Islet of Langerhans (tissue), 1 donor: ENCODE results near the gene MAP4K3.
"Not testable (repeated sequence)": the region's sequence is repeated elsewhere in the genome, so short reads cannot be mapped to it uniquely, and the experiment has no call there.

Experiments used
- FAIRE-seq: peaks from one replicate; lab custom pipeline; 2011; peaks lifted over from hg19 to GRCh38; lab: Jason Lieb, UNC

Gene MAP4K3

DNA sequence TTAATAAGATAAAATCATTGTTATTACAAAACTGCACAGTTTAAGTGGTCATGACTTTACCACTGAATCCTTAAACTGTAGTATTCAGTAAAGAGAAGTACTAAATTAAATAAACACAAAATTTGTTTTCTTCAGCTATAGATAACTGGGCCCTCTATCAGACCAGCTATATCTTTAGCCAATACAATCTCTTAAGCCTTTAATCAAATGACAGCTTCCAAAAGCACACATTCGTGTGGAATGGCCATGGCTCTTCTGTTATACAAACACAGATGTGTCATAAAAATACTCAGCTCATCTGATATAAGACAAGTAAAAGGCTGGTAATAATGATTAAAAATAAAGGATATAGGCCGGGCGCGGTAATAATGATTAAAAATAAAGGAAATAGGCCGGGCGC lies 135.7 kb downstream of the MAP4K3 start:
- FAIRE-seq, result no peak

DNA sequence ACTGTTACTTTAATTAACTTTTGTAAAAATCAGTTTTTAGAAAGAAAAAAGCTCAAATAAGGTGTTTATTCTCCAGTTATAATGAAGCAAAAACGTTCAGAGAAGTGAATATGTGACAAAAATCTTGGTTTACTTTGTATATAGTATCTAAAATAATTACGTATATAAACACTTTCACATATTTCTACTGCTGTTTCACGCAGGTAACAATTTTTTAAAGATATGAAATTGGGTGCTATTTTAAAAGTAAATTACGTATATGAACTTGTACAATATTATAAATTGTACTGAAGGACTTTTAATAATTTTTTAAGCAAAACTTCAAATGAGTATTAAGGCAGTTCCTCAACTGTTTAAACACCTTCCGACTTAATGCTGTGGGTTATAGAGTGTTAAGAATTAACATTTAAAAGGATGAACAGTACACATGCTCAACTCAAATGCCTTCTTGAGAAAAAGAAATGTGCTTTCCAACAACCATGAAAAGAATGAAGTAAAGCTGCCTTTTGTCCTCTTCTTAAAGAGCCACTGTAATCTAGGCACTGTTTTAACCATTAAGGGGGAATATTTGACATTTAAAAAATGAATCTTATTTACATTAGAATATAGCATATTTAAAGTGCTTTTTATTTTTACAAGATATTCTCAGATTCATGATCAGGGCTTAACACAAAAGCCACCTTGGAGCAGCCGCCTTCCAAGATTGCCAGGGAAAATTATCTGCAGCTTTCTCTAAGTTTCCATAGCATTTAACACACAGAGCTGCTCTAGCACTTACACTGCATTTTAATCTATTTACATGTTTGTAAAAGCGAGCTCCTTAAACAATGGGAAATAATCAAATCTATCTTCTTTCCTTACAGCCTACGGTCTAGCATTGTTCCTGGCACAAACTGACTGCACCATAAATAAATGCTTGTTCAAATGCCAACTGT lies 136.8 kb downstream of the MAP4K3 start:
- FAIRE-seq, result peak; percentile 86

- FAIRE-seq, result no peak
Observed at GRCh38 chr2:39290433-39290832, 146.7 kb downstream of the MAP4K3 start.

GRCh38 chr2:39289609-39290008 lies 147.5 kb downstream of the MAP4K3 start:
- FAIRE-seq, result no peak

GRCh38 chr2:39283561-39283960 lies 153.5 kb downstream of the MAP4K3 start:
- peak; percentile 74 for FAIRE-seq

DNA sequence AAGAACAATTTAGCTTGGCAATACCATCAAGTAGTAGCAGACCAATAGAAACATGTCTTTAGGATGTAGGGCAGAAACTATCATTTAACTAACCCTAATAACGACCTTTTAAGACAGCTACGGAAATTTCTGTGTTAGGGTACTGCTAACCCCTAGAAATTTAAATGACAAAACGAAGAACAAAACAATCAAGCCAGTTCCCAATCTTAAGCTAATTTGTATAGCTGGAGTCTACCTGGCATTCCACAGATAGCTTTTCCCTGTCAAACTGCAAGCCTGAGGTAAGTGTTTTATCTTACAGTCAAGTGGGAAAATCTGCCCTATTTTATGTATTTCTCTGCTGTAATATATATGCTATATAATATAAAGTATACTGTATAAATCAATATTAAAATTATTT lies 155.7 kb downstream of the MAP4K3 start:
- no peak for FAIRE-seq

GRCh38 chr2:39275016-39275415 lies 162.1 kb downstream of the MAP4K3 start:
- FAIRE-seq, result no peak

- no peak for FAIRE-seq
Observed at GRCh38 chr2:39269941-39270340, 167.1 kb downstream of the MAP4K3 start.

DNA sequence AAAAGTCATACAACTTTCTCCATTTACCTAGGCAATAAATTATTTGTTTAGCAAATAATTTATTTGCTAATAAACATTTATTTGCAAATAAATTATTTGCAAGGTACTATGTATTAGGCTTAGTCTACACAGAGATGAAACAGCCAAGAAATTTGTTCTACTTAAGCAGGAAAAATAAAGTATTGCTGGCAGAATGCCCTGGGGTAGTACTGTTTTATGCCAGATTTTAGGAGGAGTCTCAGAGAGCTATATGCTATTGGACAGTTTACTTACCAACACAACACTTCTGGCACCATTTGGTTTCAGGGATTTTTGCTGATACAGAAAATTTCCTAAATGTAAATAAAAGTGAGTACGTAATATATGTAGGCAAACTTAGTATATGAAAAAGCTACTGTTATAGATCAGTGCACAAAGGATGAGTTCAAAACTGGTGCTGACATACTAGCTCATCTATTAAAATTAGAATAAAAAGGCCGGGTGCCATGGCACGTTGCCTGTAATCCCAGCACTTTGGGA lies 170.1 kb downstream of the MAP4K3 start:
- no peak for FAIRE-seq

- FAIRE-seq, result no peak
Observed at GRCh38 chr2:39266139-39266805, 170.8 kb downstream of the MAP4K3 start.

DNA sequence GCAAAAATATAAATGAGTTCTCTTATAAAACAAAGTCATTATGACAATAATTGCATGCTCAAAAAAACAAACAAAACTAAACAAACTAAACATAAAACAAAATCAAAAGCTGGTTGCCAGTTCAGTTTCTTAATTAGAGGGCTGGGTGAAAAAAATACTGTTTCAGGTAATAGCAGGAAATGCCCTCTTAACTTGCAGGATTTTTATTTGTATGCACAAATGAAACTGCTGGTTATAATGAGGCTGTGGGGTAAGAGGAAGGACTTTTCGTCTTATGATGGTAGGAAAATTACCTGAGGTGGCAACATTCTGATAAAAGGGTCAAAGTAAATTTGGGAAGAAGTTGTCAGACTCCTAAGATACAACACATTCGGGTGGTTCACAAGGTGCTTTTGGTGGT lies 171.8 kb downstream of the MAP4K3 start:
- peak; percentile 36 for FAIRE-seq

DNA sequence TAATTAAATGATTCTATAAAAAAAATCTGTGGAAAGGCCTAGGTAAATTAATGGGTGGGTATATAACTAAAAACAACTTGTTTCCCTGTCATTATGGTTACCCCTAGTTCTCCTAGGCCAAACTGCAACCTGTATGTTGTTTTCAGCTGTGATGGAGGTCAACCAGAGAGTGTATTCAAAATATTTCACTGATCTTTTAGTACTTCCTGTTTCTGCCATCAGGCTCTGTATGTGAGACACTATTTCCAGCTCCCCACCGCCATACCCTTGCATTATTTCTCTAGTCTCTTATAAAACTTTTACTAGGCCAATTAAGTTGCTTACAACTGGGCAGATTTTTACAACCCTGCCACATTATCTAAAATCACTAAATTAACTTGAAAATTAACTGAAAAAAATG lies 172.4 kb downstream of the MAP4K3 start:
- FAIRE-seq, result no peak

- no peak for FAIRE-seq
Observed at GRCh38 chr2:39260087-39260486, 177.0 kb downstream of the MAP4K3 start.

DNA sequence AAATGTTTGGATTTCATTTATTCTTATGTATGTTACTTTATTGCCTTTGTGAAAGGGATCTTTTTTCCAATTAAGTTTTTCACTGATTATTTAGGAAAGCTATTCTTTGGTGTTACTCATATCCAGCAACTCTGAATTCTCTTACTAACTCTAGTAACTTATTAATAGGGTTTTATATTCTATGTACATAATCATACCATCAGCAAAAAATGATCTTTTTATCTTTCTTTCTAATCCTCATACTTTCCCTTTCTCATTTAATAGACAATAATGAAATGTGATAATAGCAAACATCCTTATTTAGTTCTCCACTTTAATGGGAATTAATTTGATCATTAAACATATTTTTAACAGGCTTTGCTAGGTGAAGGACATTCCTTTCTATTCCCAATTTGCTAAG lies 181.0 kb downstream of the MAP4K3 start:
- no peak for FAIRE-seq

GRCh38 chr2:39252888-39253518 lies 184.1 kb downstream of the MAP4K3 start:
- FAIRE-seq, result no peak

DNA sequence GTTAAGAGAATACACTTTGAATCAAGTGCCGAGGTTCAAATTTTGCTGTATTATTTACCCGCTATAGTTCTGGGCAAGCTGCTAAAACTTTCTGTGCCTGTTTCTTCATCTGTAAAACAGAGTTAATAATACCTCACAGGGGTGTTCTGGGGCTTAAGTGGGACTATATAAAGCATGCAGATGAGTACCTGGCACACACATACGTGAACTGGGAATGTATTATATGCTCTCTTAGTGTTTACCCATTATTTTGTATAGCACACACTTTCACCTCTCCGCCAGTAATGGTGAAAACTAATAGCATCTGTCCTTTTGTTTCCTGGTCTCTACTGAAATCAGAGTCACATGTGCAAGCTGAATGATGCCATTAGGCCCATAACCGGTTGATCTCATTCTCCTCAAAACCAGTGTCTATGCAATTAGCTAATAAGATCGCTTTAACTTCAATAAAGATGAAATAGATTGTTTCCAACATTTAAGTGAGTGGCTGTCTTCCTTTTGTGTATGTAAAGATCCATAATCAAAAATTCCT lies 189.5 kb downstream of the MAP4K3 start:
- FAIRE-seq, result no peak

GRCh38 chr2:39246382-39246980 lies 190.6 kb downstream of the MAP4K3 start:
- no peak for FAIRE-seq

DNA sequence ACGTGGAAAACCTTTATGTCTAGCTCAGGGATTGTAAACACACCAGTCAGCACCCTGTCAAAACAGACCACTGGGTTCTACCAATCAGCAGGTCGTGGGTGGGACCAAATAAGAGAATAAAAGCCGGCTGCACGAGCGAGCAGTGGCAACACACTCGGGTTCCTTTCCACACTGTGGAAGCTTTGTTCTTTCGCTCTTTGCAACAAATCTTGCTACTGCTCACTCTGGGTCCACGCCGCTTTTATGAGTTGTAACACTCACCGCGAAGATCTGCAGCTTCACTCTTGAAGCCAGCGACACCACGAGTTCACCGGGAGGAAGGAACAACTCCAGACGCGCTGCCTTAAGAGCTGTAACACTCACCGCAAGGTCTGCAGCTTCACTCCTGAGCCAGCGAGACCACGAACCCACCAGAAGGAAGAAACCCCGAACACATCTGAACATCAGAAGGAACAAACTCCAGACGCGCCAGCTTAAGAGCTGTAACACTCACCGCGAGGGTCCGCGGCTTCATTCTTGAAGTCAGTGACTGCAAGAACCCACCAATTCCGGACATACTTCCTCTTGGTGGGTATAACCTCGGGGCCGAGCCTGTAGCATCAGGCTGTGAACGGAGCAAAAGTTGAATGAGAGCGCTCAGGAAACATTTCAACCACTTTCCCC lies 192.0 kb downstream of the MAP4K3 start:
- not testable (repeated sequence) for FAIRE-seq

- not testable (repeated sequence) for FAIRE-seq
Observed at GRCh38 chr2:39244241-39244862, 192.7 kb downstream of the MAP4K3 start.

DNA sequence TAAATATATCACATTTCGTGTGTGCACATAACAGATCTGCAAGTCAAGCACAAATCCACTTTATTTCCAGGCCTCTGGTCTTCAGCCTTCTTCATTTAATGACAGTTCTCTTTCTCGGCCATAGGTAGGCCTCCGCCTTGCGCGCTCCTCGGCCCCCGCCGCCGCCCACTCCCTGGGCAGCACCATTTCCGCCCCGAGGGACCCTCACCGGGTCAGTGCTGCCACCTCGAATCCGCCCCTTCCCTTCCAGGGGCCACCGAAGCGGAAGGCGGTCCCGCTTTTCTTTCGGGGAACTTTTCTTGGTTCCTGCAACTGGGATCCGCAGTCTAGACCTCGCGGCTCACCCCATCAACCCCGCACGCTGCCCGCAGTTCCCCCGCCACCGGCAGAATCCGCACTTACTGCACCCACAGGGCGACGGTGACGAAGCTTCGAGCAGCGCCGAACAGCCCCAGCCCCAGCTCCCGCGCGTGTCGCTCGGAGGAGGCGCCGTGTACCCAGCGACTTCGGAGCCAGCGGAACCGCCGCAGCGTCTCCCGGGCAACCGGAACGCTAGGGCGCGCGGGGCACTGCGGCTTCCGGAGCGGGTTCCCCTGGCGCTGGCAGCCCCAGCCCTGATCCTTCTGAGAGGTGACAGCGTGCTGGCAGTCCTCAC lies 193.5 kb downstream of the MAP4K3 start, which contains the start of gene CDKL4:
TSS of gene CDKL4 (minus strand) at position 502 of the 655 bp plus-strand sequence.
- no peak for FAIRE-seq
